Common myeloid progenitor, CD34-positive (primary cell): ENCODE measurements around the gene GPATCH1.

Experiments used
- CTCF ChIA-PET: fragments of 350-600 bp; sonication (Branson Sonifier 250); formaldehyde crosslinking; loops from one replicate; lab custom pipeline; 2021; ENCODE audit warnings: antibody characterized with exemption; lab: Charles Lee
- POLR2A ChIA-PET: fragments of 350-600 bp; sonication (Branson Sonifier 250); formaldehyde crosslinking; loops from one replicate; lab custom pipeline; 2021; ENCODE audit warnings: antibody characterized with exemption; lab: Charles Lee
- DNase-seq, 3 donors: peaks; one replicate each; pipeline versions ENCODE4 v3.0.0 to v3.0.0-alpha.2; 2013
- H3K27ac ChIP-seq, 2 experiments: 1 replicate in 1 of 2; 2 replicates in 1 of 2; pipeline ENCODE4 v1.7.0; 2013; ENCODE audit warnings: inconsistent platforms in 2 of 2, low read length in 2 of 2, mild to moderate bottlenecking in 2 of 2, low read depth in 1 of 2, moderate library complexity in 1 of 2; ENCODE audit not compliant: severe bottlenecking in 2 of 2, insufficient read depth in 1 of 2, poor library complexity in 1 of 2
- H3K27me3 ChIP-seq, 5 experiments: replicated peaks in 2 of 5; 1 replicate in 3 of 5; 2 replicates in 2 of 5; pipeline versions ENCODE4 v1.6.1 to v1.7.0; 2013; ENCODE audit warnings: low read length in 4 of 5, mild to moderate bottlenecking in 2 of 5, moderate library complexity in 2 of 5, inconsistent platforms in 1 of 5; ENCODE audit not compliant: insufficient read depth in 5 of 5, control insufficient read depth in 4 of 5
- H3K36me3 ChIP-seq, 4 experiments: 1 replicate in 2 of 4; 2 replicates in 2 of 4; pipeline versions ENCODE4 v1.6.1 to v1.7.0; 2013; ENCODE audit warnings: low read length in 3 of 4, control low read depth in 1 of 4, mild to moderate bottlenecking in 1 of 4; ENCODE audit not compliant: control insufficient read depth in 4 of 4, insufficient read depth in 4 of 4
- H3K4me1 ChIP-seq, 4 experiments: 1 replicate in 3 of 4; 2 replicates in 1 of 4; pipeline versions ENCODE4 v1.6.1 to v1.7.1; 2013; ENCODE audit warnings: low read length in 3 of 4, mild to moderate bottlenecking in 3 of 4, control low read depth in 1 of 4, inconsistent platforms in 1 of 4, moderate library complexity in 1 of 4; ENCODE audit not compliant: control insufficient read depth in 4 of 4, insufficient read depth in 4 of 4; ENCODE audit errors: control extremely low read depth in 1 of 4
- H3K4me3 ChIP-seq, 7 experiments: 1 replicate in 4 of 7; 2 replicates in 3 of 7; pipeline versions ENCODE4 v1.5.1 to v1.7.0; 2013; ENCODE audit warnings: mild to moderate bottlenecking in 7 of 7, low read length in 6 of 7, moderate library complexity in 6 of 7, inconsistent platforms in 2 of 7, low read depth in 2 of 7, control low read depth in 1 of 7; ENCODE audit not compliant: insufficient read depth in 4 of 7, control insufficient read depth in 1 of 7; ENCODE audit errors: extremely low read depth in 1 of 7
- H3K9me3 ChIP-seq, 5 experiments: 1 replicate in 4 of 5; 2 replicates in 1 of 5; pipeline versions ENCODE4 v1.6.1 to v1.7.1; 2013; ENCODE audit warnings: low read length in 4 of 5, mild to moderate bottlenecking in 2 of 5, inconsistent platforms in 1 of 5, low read depth in 1 of 5, moderate library complexity in 1 of 5; ENCODE audit not compliant: control insufficient read depth in 4 of 5, insufficient read depth in 2 of 5; ENCODE audit errors: control extremely low read depth in 1 of 5
- WGBS: methylation state at CpG from one replicate; pipeline ENCODE4 v1.1.5; 2013; ENCODE audit not compliant: insufficient coverage; 5-methylcytosine and 5-hydroxymethylcytosine counted together

Gene GPATCH1

DNA sequence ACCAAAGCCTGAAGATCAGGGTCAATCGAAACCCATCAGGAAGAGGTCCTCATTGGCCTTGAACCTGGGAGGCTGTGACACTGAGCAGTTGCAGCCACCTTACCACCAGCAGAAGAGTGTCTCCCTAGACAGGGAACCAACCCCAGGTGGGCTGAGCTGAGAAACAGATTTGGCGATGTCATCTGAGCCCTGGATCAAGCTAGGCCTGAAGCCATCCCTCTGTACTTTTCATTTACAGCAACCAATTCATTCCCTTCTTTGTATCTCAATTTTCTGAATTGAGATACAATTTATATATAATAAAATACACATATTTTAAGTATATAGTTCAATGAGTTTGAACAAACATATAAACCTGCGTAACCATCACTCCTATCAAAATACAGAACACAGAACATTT, 30.9 kb upstream of the GPATCH1 start:
- whole genome bisulfite sequencing, result 92% methylated on average over 2 of the region's 3 CpGs
- no peak for DNase-seq
- Histone ChIP-seq H3K4me3 (no peak overlapping the region), H3K4me1 (no peaks in the 10 kb centered on the region), H3K9me3 (no peaks in the 10 kb centered on the region), H3K36me3 (no peaks in the 10 kb centered on the region), H3K27ac (no peak overlapping the region), H3K27me3 (peaks cover 3 to 70% (median 27%) of the 10 kb centered on the region in 5 experiments)
- CTCF ChIA-PET, result no interaction called here
- POLR2A ChIA-PET, result no interaction called here

DNA sequence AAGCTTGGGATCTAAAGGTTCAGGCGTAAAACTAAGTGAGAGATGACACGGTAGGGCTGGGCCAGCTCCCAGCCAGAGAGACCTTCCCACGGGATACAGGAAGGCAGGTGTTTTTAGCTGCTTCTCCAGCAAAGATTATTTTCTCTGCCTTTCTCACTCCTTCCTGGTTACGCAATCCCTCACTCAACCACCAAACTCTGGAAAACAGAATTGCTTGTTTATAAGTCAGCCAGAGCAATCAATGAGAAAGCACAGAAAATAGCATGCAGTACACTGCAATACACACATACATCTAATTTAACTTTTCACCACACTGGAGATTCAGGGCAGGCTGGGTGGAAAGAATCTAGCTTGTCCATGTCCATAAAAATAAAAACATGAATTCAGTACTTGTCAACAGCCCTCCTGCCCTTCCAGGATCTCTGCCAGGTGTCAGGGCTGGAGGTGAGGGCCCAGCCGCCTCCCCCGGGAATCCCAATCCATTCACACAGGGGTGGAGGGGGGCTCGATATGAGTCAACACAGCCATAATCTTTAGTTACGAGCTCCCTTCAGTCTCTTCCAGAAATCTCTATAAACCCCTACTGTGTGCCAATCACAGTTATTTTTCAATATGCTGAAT, 28.5 kb upstream of the GPATCH1 start:
- H3K9me3 ChIP-seq, result no peaks in the 10 kb centered on the region
- H3K4me3 ChIP-seq, result no peak overlapping the region
- ChIA-PET POLR2A (interaction anchor here (0.6 to 0.8 kb wide), 2 partner anchors 47 to 162 kb away, joined by 3 to 4 read pairs; no protein-coding TSS in a partner anchor), CTCF (no interaction called here)
- H3K27me3 ChIP-seq, result peaks cover 0 to 69% (median 29%) of the 10 kb centered on the region in 5 experiments
- no peaks in the 10 kb centered on the region for H3K4me1 ChIP-seq
- DNase-seq, result no peak
- no peaks in the 10 kb centered on the region for H3K36me3 ChIP-seq
- WGBS, result 90% methylated on average over 5 of the region's 8 CpGs
- H3K27ac ChIP-seq, result no peak overlapping the region

DNA sequence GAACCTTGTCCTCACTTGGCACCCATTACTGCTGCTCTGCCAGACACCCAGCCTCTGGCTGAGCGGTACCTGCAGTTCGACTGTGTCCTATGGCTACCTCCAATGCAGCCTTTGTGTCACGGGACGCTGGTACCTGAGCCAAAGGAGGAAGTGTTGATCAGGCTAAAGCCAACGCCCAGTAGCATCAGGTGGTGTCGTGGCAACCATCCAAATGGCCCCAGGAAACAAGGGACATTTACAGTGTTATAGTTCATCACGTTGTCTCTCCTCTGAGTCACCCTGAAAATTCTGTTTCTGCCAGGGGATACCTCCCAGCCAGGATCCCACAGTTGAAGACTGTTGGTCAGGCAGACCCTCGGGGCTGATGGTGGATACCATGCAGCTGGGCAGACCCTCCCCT, 26.4 kb upstream of the GPATCH1 start:
- ChIA-PET POLR2A (no interaction called here), CTCF (no interaction called here)
- Histone ChIP-seq H3K9me3 (no peaks in the 10 kb centered on the region), H3K27me3 (peaks cover 0 to 67% (median 27%) of the 10 kb centered on the region in 5 experiments), H3K27ac (no peak overlapping the region), H3K4me1 (no peaks in the 10 kb centered on the region), H3K4me3 (no peak overlapping the region), H3K36me3 (no peaks in the 10 kb centered on the region)
- DNase-seq, result no peak
- WGBS, result 85% methylated on average over 8 of the region's 8 CpGs

DNA sequence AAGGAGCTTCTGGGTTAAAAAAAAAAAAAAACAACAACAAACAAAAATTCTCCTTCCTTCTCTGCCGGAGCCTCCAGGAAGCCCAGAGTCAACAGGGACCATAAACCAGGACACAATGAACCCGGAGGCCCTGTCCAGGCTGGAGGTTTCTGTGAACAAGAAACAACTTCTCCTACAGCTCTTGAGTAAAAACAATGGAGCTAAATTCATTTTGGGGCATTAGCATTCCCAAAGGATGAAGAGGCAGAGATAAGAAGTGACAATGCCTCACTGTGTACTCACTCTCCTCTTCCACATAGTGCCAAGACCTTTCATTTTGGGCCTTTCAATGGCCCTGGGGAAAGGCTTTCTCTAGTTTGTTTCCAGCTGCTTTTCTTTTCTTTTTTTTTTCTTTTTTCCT, 25.3 kb upstream of the GPATCH1 start:
- Histone ChIP-seq H3K36me3 (no peaks in the 10 kb centered on the region), H3K4me1 (no peaks in the 10 kb centered on the region), H3K27me3 (peaks cover 0 to 73% (median 24%) of the 10 kb centered on the region in 5 experiments), H3K27ac (no peak overlapping the region), H3K4me3 (no peak overlapping the region), H3K9me3 (no peaks in the 10 kb centered on the region)
- POLR2A ChIA-PET, result no interaction called here
- 8% methylated on average over 2 of the region's 2 CpGs for whole genome bisulfite sequencing
- no peak for DNase-seq
- CTCF ChIA-PET, result no interaction called here

DNA sequence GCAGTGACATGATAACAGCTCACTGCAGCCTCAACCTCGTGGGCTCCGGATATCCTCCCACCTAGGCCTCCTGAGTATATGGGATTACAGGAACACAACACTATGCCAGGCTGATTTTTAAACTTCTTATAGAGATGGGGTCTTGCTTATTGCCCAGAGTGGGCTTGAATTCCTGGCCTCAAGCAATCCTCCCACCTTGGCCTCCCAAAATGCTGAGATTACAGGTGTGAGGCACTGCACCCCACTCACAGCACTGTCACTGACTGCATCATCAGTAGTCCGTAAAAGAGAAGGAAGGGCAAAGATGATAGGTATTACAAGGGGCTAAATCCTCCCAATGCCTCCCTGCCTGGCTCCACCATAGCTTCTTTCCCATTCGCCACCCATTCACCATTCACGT, 20.4 kb upstream of the GPATCH1 start:
- CTCF ChIA-PET, result interaction anchor here (0.5 kb wide), 1 partner anchor 178 kb away, joined by 3 read pairs; no protein-coding TSS in a partner anchor
- DNase-seq, result no peak
- no peaks in the 10 kb centered on the region for H3K36me3 ChIP-seq
- H3K4me1 ChIP-seq, result peaks cover 0 to 10% (median 3%) of the 10 kb centered on the region in 4 experiments
- POLR2A ChIA-PET, result no interaction called here
- H3K27ac ChIP-seq, result no peak overlapping the region
- H3K27me3 ChIP-seq, result peaks cover 4 to 78% (median 21%) of the 10 kb centered on the region in 5 experiments
- H3K4me3 ChIP-seq, result no peak overlapping the region
- no peaks in the 10 kb centered on the region for H3K9me3 ChIP-seq
- no CpG with 5 or more reads among the region's 5 CpGs for WGBS

DNA sequence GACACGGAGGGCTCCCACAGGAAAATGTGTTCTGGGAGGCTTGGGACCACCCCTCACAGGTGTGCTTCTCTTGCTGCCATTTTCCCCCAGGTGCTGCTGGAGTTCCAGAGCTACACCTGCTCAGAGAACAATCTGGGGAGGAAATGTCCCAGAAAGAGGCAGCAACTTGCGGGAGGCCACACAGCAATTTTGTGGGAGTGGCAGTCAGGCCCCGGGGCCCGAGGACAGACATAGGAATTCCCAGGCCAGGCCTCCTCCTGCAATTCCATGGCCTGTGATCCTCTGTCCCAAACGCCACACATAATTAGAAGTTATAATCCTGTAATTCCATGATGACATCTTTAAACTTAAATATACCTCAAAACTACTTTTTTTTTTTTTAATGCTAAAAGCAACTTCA, 18.1 kb upstream of the GPATCH1 start:
- Histone ChIP-seq H3K4me3 (no peak overlapping the region), H3K27me3 (peaks cover 4 to 83% (median 23%) of the 10 kb centered on the region in 5 experiments), H3K9me3 (no peaks in the 10 kb centered on the region), H3K36me3 (no peaks in the 10 kb centered on the region), H3K27ac (no peak overlapping the region), H3K4me1 (peaks cover 0 to 10% (median 3%) of the 10 kb centered on the region in 4 experiments)
- CTCF ChIA-PET, result no interaction called here
- DNase-seq, result no peak
- 94% methylated on average over 4 of the region's 5 CpGs for WGBS
- POLR2A ChIA-PET, result no interaction called here

DNA sequence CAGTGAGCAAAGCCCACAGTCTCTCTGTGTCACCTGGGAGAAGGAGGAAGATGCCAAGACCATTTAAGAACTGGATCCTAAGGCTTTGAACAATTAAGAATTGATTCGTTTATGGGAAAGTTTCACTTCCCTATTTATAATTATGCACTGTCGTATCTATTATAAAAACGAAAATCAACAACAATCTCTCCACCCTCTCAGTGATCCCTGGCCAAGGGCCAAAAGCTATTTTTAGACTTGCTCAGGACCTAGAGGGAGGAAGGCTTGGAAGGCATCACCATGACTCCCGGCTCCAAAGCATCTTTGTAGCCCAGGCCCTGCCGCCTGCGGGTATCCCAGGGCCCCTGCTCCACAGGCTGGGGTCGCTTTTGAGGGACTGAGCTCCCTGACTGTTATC, 17.6 kb upstream of the GPATCH1 start:
- Histone ChIP-seq H3K36me3 (no peaks in the 10 kb centered on the region), H3K4me1 (peaks cover 0 to 10% (median 3%) of the 10 kb centered on the region in 4 experiments), H3K4me3 (no peak overlapping the region), H3K27me3 (peaks cover 4 to 79% (median 20%) of the 10 kb centered on the region in 5 experiments), H3K9me3 (no peaks in the 10 kb centered on the region), H3K27ac (no peak overlapping the region)
- WGBS, result 14% methylated on average over 6 of the region's 7 CpGs
- ChIA-PET CTCF (no interaction called here), POLR2A (no interaction called here)
- peak in 2 of 3 donors; percentile 23 to 29 for DNase-seq
